SU-DHL-6 (cell line): ENCODE results near the gene TAT.
"Not testable (repeated sequence)": the region's sequence is repeated elsewhere in the genome, so short reads cannot be mapped to it uniquely, and the experiment has no call there.

Source experiments
- H2AFZ ChIP-seq: fragments of 200-600 bp; sonication (generic); 2 replicates; pipeline ENCODE4 v1.6.1; 2014; ENCODE audit warnings: low read depth, mild to moderate bottlenecking, moderate library complexity, mixed read lengths, antibody characterized with exemption, low read length; ENCODE audit not compliant: severe bottlenecking
- H3F3A ChIP-seq: fragments of 200-600 bp; shearing (Covaris generic); 2 replicates; pipeline ENCODE4 v1.6.0; 2016; ENCODE audit warnings: antibody characterized with exemption, mild to moderate bottlenecking; ENCODE audit not compliant: insufficient read depth
- H3K27ac ChIP-seq: fragments of 200-600 bp; sonication (generic); 2 replicates; pipeline ENCODE4 v1.5.1; 2016; ENCODE audit warnings: low read depth, mild to moderate bottlenecking, low read length, moderate library complexity, mixed read lengths
- H3K27me3 ChIP-seq: fragments of 200-600 bp; sonication (generic), shearing (Covaris generic); 2 replicates; pipeline ENCODE4 v1.6.0; 2014; ENCODE audit warnings: mild to moderate bottlenecking, low read length
- H3K36me3 ChIP-seq: fragments of 200-600 bp; sonication (generic); 2 replicates; pipeline ENCODE4 v1.6.1; 2014; ENCODE audit warnings: mild to moderate bottlenecking, low read length, mixed read lengths
- H3K4me2 ChIP-seq: fragments of 300-600, 200-600 bp; shearing (Covaris generic), sonication (generic); 2 replicates; pipeline ENCODE4 v1.6.0; 2014; ENCODE audit warnings: low read length, low read depth, mild to moderate bottlenecking; ENCODE audit not compliant: poor library complexity, severe bottlenecking
- H3K4me3 ChIP-seq: fragments of 200-600 bp; sonication (generic); 2 replicates; pipeline ENCODE4 v1.5.1; 2014; ENCODE audit warnings: antibody characterized with exemption, low read length, mild to moderate bottlenecking, mixed read lengths; ENCODE audit not compliant: insufficient read depth, poor library complexity, severe bottlenecking
- H3K79me2 ChIP-seq: fragments of 200-600 bp; sonication (generic); 2 replicates; pipeline ENCODE4 v1.6.1; 2014; ENCODE audit warnings: mild to moderate bottlenecking, low read length, moderate library complexity; ENCODE audit not compliant: insufficient read depth
- H3K9ac ChIP-seq: fragments of 200-600 bp; sonication (generic); 2 replicates; pipeline ENCODE4 v1.7.0; 2014; ENCODE audit warnings: mild to moderate bottlenecking, low read length
- H3K9me2 ChIP-seq: fragments of 200-600 bp; sonication (generic); replicated peaks from 2 replicates; pipeline ENCODE4 v1.6.1; 2014; ENCODE audit warnings: low read length; ENCODE audit not compliant: insufficient read depth
- H3K9me3 ChIP-seq: fragments of 200-600 bp; sonication (generic); 2 replicates; pipeline ENCODE4 v1.6.1; 2014; ENCODE audit warnings: low read length, mixed read lengths; ENCODE audit not compliant: insufficient read depth
- H4K20me1 ChIP-seq: fragments of 200-600 bp; sonication (generic); 2 replicates; pipeline ENCODE4 v1.6.1; 2014; ENCODE audit warnings: low read depth, mild to moderate bottlenecking, antibody characterized with exemption, low read length, moderate library complexity, mixed read lengths
- CTCF ChIP-seq: fragments of 200-600 bp; sonication (generic); IDR thresholded peaks from one replicate; pipeline ENCODE4 v1.5.1; 2017; ENCODE audit warnings: antibody characterized with exemption, mild to moderate bottlenecking, low read length, moderate library complexity; ENCODE audit not compliant: insufficient read depth, poor library complexity, severe bottlenecking
- EZH2phosphoT487 ChIP-seq: fragments of 200-600 bp; sonication (generic), shearing (Covaris generic); conservative IDR thresholded peaks from 2 replicates; pipeline ENCODE4 v1.6.1; 2018; ENCODE audit warnings: mild to moderate bottlenecking, antibody characterized with exemption, low read length, moderate library complexity, mixed read lengths

Gene TAT

GRCh38 chr16:71593048-71593999, 16.4 kb upstream of the TAT start:
- Histone ChIP-seq H4K20me1 (no peaks in the 10 kb centered on the region), H3K36me3 (no peaks in the 10 kb centered on the region), H3K9ac (no peak overlapping the region), H3K4me2 (no peak overlapping the region), H3K9me3 (no peaks in the 10 kb centered on the region), H3F3A (no peaks in the 10 kb centered on the region), H3K79me2 (no peaks in the 10 kb centered on the region), H3K9me2 (no peaks in the 10 kb centered on the region), H3K27ac (no peak overlapping the region), H3K27me3 (peaks cover 3% of the 10 kb centered on the region; the same call in 1 of the 2 replicates), H2AFZ (no peak overlapping the region), H3K4me3 (no peak overlapping the region)
- no peak for TF ChIP-seq CTCF
- no peak for TF ChIP-seq EZH2phosphoT487

DNA sequence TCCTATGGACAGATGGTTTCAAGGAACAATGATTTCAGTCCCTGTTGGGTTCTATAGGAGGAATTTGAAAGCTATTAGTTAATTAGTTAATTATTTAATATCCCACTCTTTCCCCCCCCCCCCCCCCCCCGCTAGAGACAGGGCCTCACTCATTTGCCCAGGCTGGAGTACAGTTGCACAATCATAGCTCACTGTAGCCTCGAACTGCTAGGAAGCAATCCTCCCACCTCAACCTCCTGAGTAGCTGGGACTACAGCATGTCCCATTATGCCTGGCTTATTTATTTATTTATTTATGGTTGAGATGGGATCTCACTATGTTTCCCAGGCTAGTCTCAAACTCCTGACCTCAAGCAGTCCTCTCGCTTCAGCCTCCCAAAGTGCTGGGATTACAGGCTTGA, 15.0 kb upstream of the TAT start:
- peaks cover 3% of the 10 kb centered on the region; the same call in 1 of the 2 replicates for H3K27me3 ChIP-seq

GRCh38 chr16:71590584-71590983, 13.7 kb upstream of the TAT start:
- H3K27ac ChIP-seq = no peak overlapping the region
- H3K27me3 ChIP-seq = peaks cover 3% of the 10 kb centered on the region; the same call in 1 of the 2 replicates
- no peak overlapping the region for H2AFZ ChIP-seq
- H3K79me2 ChIP-seq = no peaks in the 10 kb centered on the region
- no peaks in the 10 kb centered on the region for H4K20me1 ChIP-seq
- H3K4me2 ChIP-seq = no peak overlapping the region
- H3K36me3 ChIP-seq = no peaks in the 10 kb centered on the region
- no peaks in the 10 kb centered on the region for H3K9me2 ChIP-seq
- TF ChIP-seq CTCF = no peak
- no peak for TF ChIP-seq EZH2phosphoT487
- no peak overlapping the region for H3K4me3 ChIP-seq
- H3F3A ChIP-seq = no peaks in the 10 kb centered on the region
- H3K9me3 ChIP-seq = no peaks in the 10 kb centered on the region
- H3K9ac ChIP-seq = no peak overlapping the region

More for the DNA sequence above, 15.0 kb upstream of the TAT start:
- no peaks in the 10 kb centered on the region for H3K9me3 ChIP-seq
- no peaks in the 10 kb centered on the region for H3K9me2 ChIP-seq
- H4K20me1 ChIP-seq = no peaks in the 10 kb centered on the region
- no peak overlapping the region for H3K9ac ChIP-seq
- H3K27ac ChIP-seq = no peak overlapping the region
- H3K79me2 ChIP-seq = no peaks in the 10 kb centered on the region
- H3K4me3 ChIP-seq = no peak overlapping the region
- no peak overlapping the region for H2AFZ ChIP-seq
- H3K4me2 ChIP-seq = no peak overlapping the region
- H3F3A ChIP-seq = no peaks in the 10 kb centered on the region
- no peaks in the 10 kb centered on the region for H3K36me3 ChIP-seq
- TF ChIP-seq CTCF = no peak
- TF ChIP-seq EZH2phosphoT487 = no peak

- not testable (repeated sequence) for H4K20me1 ChIP-seq, H3K9me2 ChIP-seq, H3K9ac ChIP-seq, H3K79me2 ChIP-seq, H2AFZ ChIP-seq, H3F3A ChIP-seq, H3K4me2 ChIP-seq, H3K9me3 ChIP-seq, H3K27ac ChIP-seq, H3K27me3 ChIP-seq, H3K4me3 ChIP-seq, H3K36me3 ChIP-seq
Measured at GRCh38 chr16:71590071-71590470, 13.2 kb upstream of the TAT start.

DNA sequence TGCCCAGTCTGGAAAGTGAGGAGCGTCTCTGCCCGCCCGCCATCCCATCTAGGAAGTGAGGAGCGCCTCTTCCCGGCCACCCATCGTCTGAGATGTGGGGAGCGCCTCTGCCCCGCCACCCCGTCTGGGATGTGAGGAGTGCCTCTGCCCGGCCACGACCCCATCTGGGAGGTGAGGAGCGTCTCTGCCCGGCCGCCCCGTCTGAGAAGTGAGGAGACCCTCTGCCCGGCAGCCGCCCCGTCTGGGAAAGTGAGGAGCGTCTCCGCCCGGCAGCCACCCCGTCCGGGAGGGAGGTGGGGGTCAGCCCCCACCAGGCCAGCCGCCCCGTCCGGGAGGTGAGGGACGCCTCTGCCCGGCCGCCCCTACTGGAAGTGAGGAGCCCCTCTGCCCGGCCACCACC, 12.4 kb upstream of the TAT start:
- not testable (repeated sequence) for H3K9me3 ChIP-seq, H2AFZ ChIP-seq, H3K4me2 ChIP-seq, H3K9me2 ChIP-seq, H3K27ac ChIP-seq, H3K27me3 ChIP-seq, H3K36me3 ChIP-seq, H3K4me3 ChIP-seq, H3F3A ChIP-seq, H3K79me2 ChIP-seq, H3K9ac ChIP-seq, H4K20me1 ChIP-seq
